Cardiac muscle cell (in vitro differentiated cells and primary cell): ENCODE measurements around the gene PLA2G4B. TPM values are rescaled to one million over a fixed set of nuclear protein-coding genes. Genes with fewer than 3 reads are reported as not detected.

Experiments used
- DNase-seq, 2 donors: peaks; one replicate each; pipeline versions ENCODE4 v3.0.0 to v3.0.0-alpha.2; 2010 to 2017; ENCODE audit warnings: low read depth in 1 of 2, low spot score in 1 of 2
- H3K27ac ChIP-seq: fragments of 200-600 bp; sonication (generic); 2 replicates; pipeline ENCODE4 v1.5.1; 2016
- H3K27me3 ChIP-seq: fragments of 200-600 bp; sonication (generic); 2 replicates; pipeline ENCODE4 v1.6.0; 2016; ENCODE audit warnings: control low read depth
- H3K36me3 ChIP-seq: fragments of 200-600 bp; sonication (generic); 2 replicates; pipeline ENCODE4 v1.5.1; 2016; ENCODE audit warnings: control low read depth
- H3K4me1 ChIP-seq: fragments of 200-600 bp; sonication (generic); 2 replicates; pipeline ENCODE4 v1.8.1; 2017; ENCODE audit warnings: low read depth, mild to moderate bottlenecking, mixed run types
- H3K4me3 ChIP-seq: fragments of 200-600 bp; sonication (generic); 2 replicates; pipeline ENCODE4 v1.5.1; 2016; ENCODE audit warnings: mild to moderate bottlenecking
- H3K9me3 ChIP-seq: fragments of 200-600 bp; sonication (generic); 2 replicates; pipeline ENCODE4 v1.5.1; 2017; ENCODE audit warnings: low read depth, mild to moderate bottlenecking, control low read depth
- polyA plus RNA-seq: library from polyadenylated mRNA; unstranded; fragments of >200 nt; fragmentation: Nextera tagmentation; extraction: Ambion mirVana; gene quantifications from 2 replicates; pipeline ENCODE4 v1.2.1, GENCODE V29; 2016
- total RNA-seq: library from RNA; depleted of rRNA; stranded (reverse); fragments of >200 nt; gene quantifications from 2 replicates; pipeline ENCODE4 v1.2.3, GENCODE V29; 2016
- TF ChIP-seq, protein P1 (sequence below): IDR thresholded peaks from 2 replicates; pipeline ENCODE4 v1.5.1; 2012; ENCODE audit warnings: low read depth, mild to moderate bottlenecking, low read length

PLA2G4B gene
- total and polyA plus RNA-seq, 2 experiments from 2014 or later, result 20.1 to 29.1 TPM

DNA sequence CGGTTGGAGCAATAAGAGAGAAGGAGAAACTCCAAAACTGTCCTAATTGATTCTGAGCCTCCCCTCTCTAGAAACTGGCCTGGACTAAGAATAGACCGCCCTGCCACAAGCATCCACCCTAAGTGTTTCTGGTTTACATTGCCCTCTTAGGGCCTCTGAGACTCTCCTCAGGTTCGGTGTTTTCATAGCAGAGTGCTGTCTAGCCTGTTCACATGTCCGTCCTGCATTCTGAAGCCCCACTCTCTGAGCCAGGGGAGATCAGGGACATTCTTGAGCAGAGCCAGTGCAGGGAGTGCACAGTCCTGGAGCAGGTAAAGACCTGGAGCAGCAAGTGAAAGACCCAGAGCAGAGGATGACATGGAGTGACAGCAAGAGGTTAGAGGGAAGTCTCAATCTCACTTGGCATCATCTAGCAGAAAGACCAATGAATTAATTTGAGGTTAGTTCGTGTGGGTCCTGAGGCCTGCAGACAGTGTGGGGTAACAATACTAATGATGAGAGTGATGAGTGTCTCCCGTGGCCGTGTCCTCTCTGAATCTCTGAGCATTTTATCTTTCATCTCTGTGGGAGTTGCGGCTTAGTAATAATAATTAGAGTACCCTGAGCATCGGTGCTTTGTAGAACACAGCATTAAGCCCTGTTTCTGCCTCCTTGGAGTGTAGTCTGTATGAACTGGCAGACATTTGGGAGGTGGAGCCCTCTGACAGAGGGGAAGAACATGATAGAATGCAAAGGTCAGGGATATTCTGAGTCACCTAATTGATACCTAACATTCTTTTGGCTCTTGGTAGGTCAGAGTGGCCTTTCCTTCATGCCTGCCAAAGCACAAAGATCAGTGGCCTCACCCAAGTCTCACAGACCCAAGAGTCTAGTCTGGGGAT lies 39.8 kb upstream of the PLA2G4B start:
- Histone ChIP-seq H3K27me3 (no peaks in the 10 kb centered on the region), H3K4me1 (peaks cover 47% of the 10 kb centered on the region), H3K27ac (peak overlapping the region; percentile 92), H3K9me3 (no peaks in the 10 kb centered on the region), H3K36me3 (peaks cover 4% of the 10 kb centered on the region), H3K4me3 (no peak overlapping the region)
- DNase-seq, result peak in 1 of 2 donors; percentile 84
- TF ChIP-seq, protein P1, sequence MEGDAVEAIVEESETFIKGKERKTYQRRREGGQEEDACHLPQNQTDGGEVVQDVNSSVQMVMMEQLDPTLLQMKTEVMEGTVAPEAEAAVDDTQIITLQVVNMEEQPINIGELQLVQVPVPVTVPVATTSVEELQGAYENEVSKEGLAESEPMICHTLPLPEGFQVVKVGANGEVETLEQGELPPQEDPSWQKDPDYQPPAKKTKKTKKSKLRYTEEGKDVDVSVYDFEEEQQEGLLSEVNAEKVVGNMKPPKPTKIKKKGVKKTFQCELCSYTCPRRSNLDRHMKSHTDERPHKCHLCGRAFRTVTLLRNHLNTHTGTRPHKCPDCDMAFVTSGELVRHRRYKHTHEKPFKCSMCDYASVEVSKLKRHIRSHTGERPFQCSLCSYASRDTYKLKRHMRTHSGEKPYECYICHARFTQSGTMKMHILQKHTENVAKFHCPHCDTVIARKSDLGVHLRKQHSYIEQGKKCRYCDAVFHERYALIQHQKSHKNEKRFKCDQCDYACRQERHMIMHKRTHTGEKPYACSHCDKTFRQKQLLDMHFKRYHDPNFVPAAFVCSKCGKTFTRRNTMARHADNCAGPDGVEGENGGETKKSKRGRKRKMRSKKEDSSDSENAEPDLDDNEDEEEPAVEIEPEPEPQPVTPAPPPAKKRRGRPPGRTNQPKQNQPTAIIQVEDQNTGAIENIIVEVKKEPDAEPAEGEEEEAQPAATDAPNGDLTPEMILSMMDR, result no peak

DNA sequence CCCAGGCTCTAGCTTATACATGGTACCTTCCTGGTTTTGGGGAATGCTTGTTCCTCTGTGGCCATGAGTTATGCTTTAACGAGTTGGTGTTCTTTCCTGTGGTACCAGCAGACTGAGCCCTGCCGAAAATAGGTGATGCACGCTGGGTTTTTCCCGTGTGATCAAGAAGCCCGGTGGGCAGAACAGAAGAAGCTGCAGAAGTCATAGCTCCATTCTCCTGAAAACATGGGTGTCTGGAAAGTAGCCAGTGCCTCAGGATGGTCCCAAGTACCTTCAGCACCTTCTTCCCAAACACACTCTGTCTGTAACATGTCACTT lies 39.2 kb upstream of the PLA2G4B start:
- peaks cover 44% of the 10 kb centered on the region for H3K4me1 ChIP-seq
- H3K36me3 ChIP-seq, result peaks cover 4% of the 10 kb centered on the region
- no peak overlapping the region for H3K4me3 ChIP-seq
- H3K27ac ChIP-seq, result peak overlapping the region; percentile 92
- no peak for DNase-seq
- TF ChIP-seq, protein P1, result no peak
- no peaks in the 10 kb centered on the region for H3K9me3 ChIP-seq
- no peaks in the 10 kb centered on the region for H3K27me3 ChIP-seq

DNA sequence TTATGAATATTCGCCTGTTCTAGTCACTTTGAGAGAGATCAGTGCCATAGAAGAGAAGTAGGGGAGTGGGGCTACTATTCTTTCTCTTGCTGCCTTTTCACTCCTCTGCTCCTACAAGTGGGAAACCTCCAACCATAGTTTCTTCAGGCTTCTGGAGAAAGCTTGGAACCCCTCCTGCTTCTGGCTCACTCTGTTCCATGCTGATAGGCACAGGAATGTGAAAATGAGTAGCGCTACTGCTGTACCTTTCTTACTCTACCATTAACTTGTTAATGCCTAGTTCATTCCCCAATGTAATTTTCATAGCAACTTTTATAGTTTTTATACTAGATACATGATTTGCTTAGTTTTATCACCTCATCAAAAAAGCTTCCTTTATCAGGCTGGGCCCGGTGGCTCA lies 37.5 kb upstream of the PLA2G4B start:
- no peaks in the 10 kb centered on the region for H3K9me3 ChIP-seq
- TF ChIP-seq, protein P1, result no peak
- H3K27me3 ChIP-seq, result no peaks in the 10 kb centered on the region
- no peak overlapping the region for H3K4me3 ChIP-seq
- H3K4me1 ChIP-seq, result peaks cover 50% of the 10 kb centered on the region
- peak overlapping the region; percentile 92 for H3K27ac ChIP-seq
- DNase-seq, result no peak
- H3K36me3 ChIP-seq, result peaks cover 4% of the 10 kb centered on the region

DNA sequence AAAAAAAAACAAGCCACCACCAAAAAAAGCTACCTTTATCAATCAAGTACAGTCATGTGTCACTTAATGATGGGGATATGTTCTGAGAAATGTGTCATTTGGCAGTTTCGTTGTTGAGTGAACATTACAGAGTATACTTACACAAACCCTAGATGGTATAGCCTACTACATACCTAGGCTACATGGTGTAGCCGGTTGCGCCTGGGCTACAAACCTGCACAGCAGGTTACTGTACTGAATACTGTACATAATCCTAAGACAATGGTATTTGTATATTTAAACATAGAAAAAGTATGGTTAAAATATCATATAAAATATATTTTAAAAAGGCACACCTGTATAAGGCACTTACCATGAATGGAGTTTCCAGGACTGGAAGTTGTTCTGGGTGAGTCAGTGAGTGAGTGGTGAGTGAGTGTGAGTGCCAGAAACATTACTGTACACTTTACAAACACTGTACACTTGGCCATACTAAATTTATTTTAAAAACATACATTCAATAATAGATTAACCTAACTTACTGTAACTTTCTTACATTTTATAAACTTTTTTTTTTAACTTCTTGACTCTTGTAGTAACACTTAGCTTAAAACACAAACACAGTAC lies 36.7 kb upstream of the PLA2G4B start:
- Histone ChIP-seq H3K4me3 (no peak overlapping the region), H3K4me1 (peaks cover 50% of the 10 kb centered on the region), H3K27me3 (no peaks in the 10 kb centered on the region), H3K9me3 (no peaks in the 10 kb centered on the region), H3K27ac (no peak overlapping the region), H3K36me3 (peaks cover 4% of the 10 kb centered on the region)
- TF ChIP-seq, protein P1, result no peak
- peak in 1 of 2 donors; percentile 10 for DNase-seq

GRCh38 chr15:41804361-41804760 lies 34.3 kb upstream of the PLA2G4B start:
- TF ChIP-seq, protein P1, result no peak
- DNase-seq, result no peak
- H3K4me3 ChIP-seq, result no peak overlapping the region
- H3K4me1 ChIP-seq, result peaks cover 30% of the 10 kb centered on the region
- H3K27ac ChIP-seq, result peak overlapping the region; percentile 57
- H3K27me3 ChIP-seq, result no peaks in the 10 kb centered on the region
- H3K36me3 ChIP-seq, result peaks cover 4% of the 10 kb centered on the region
- H3K9me3 ChIP-seq, result no peaks in the 10 kb centered on the region
